SK-N-SH treated with all-trans-retinoic acid at 6 μM for 48 hours (cell line): ENCODE data around the gene TMEM39B.

ENCODE experiments used
- ATAC-seq: fragments of 200-7000 bp; cut with Tn5 transposase; 3 replicates; pipeline ENCODE4 v1.9.1; 2020; ENCODE audit warnings: mild to moderate bottlenecking, moderate library complexity
- ARNTL ChIP-seq: fragments of 450-650 bp; formaldehyde crosslinking; IDR thresholded peaks from 2 replicates; pipeline ENCODE4 v1.5.0; 2020; ENCODE audit warnings: low read depth, mild to moderate bottlenecking, moderate library complexity, borderline replicate concordance
- BACH2 ChIP-seq: fragments of 250-450 bp; sonication (Bioruptor Pico); IDR thresholded peaks from 2 replicates; pipeline ENCODE4 v1.9.0; 2021; ENCODE audit warnings: mild to moderate bottlenecking, borderline replicate concordance
- CSDC2 ChIP-seq: fragments of 250-450 bp; sonication (Bioruptor Pico); IDR thresholded peaks from 2 replicates; pipeline ENCODE4 v1.5.0; 2020; ENCODE audit warnings: mild to moderate bottlenecking, moderate library complexity
- ISL1 ChIP-seq: fragments of 250-450 bp; sonication (Bioruptor Pico); IDR thresholded peaks from 2 replicates; pipeline ENCODE4 v2.1.2; 2022; ENCODE audit warnings: mild to moderate bottlenecking, moderate library complexity
- OSR1 ChIP-seq: fragments of 250-450 bp; sonication (Bioruptor Pico); IDR thresholded peaks from 2 replicates; pipeline ENCODE4 v1.8.0; 2022; ENCODE audit warnings: moderate library complexity, mild to moderate bottlenecking, inconsistent platforms
- PPARA ChIP-seq: fragments of 250-450 bp; sonication (Bioruptor Pico); IDR thresholded peaks from 2 replicates; pipeline ENCODE4 v1.5.0; 2020; ENCODE audit warnings: mild to moderate bottlenecking, borderline replicate concordance
- SNAI2 ChIP-seq: fragments of 250-450 bp; sonication (Bioruptor Pico); IDR thresholded peaks from 2 replicates; pipeline ENCODE4 v1.5.0; 2020; ENCODE audit warnings: mild to moderate bottlenecking, moderate library complexity
- TCF4 ChIP-seq: fragments of 250-450 bp; sonication (Bioruptor Pico); IDR thresholded peaks from 2 replicates; pipeline ENCODE4 v1.8.0; 2021; ENCODE audit warnings: mild to moderate bottlenecking, moderate library complexity, borderline replicate concordance
- TOX ChIP-seq: fragments of 250-450 bp; sonication (Bioruptor Pico); IDR thresholded peaks from 2 replicates; pipeline ENCODE4 v1.8.0; 2021; ENCODE audit warnings: mild to moderate bottlenecking, moderate library complexity, borderline replicate concordance
- ZC3H10 ChIP-seq: fragments of 250-450 bp; sonication (Bioruptor Pico); IDR thresholded peaks from 2 replicates; pipeline ENCODE4 v1.5.1; 2021; ENCODE audit warnings: mild to moderate bottlenecking, moderate library complexity
- ZFP30 ChIP-seq: fragments of 450-650 bp; formaldehyde crosslinking; IDR thresholded peaks from 2 replicates; pipeline ENCODE4 v1.5.0; 2022; ENCODE audit warnings: mild to moderate bottlenecking, moderate library complexity
- ZNF565 ChIP-seq: fragments of 450-650 bp; formaldehyde crosslinking; conservative IDR thresholded peaks from 2 replicates; pipeline ENCODE4 v1.5.0; 2020; ENCODE audit warnings: low read depth, mild to moderate bottlenecking, moderate library complexity
- ZNF8 ChIP-seq: fragments of 450-650 bp; formaldehyde crosslinking; IDR thresholded peaks from 2 replicates; pipeline ENCODE4 v1.5.0; 2020; ENCODE audit warnings: mild to moderate bottlenecking, moderate library complexity
- TF ChIP-seq, protein P1 (sequence below): fragments of 250-450 bp; sonication (Bioruptor Pico); IDR thresholded peaks from 2 replicates; pipeline ENCODE4 v1.5.0; 2020; ENCODE audit warnings: mild to moderate bottlenecking, moderate library complexity
- TF ChIP-seq, protein P2 (sequence below): fragments of 250-450 bp; sonication (Bioruptor Pico); IDR thresholded peaks from 2 replicates; pipeline ENCODE4 v1.8.0; 2020; ENCODE audit warnings: mild to moderate bottlenecking, moderate library complexity, borderline replicate concordance
- TF ChIP-seq, protein P3 (sequence below): fragments of 250-450 bp; sonication (Bioruptor Pico); IDR thresholded peaks from 2 replicates; pipeline ENCODE4 v1.5.1; 2021; ENCODE audit warnings: mild to moderate bottlenecking, moderate library complexity
- TF ChIP-seq, protein P4 (sequence below): fragments of 250-450 bp; sonication (Bioruptor Pico); IDR thresholded peaks from 2 replicates; pipeline ENCODE4 v1.5.1; 2020; ENCODE audit warnings: low read depth, mild to moderate bottlenecking, moderate library complexity
- TF ChIP-seq, protein P5 (sequence below): fragments of 250-450 bp; sonication (Bioruptor Pico); IDR thresholded peaks from 2 replicates; pipeline ENCODE4 v1.8.0; 2021; ENCODE audit warnings: low read depth, mild to moderate bottlenecking, moderate library complexity, borderline replicate concordance

The TMEM39B gene

DNA sequence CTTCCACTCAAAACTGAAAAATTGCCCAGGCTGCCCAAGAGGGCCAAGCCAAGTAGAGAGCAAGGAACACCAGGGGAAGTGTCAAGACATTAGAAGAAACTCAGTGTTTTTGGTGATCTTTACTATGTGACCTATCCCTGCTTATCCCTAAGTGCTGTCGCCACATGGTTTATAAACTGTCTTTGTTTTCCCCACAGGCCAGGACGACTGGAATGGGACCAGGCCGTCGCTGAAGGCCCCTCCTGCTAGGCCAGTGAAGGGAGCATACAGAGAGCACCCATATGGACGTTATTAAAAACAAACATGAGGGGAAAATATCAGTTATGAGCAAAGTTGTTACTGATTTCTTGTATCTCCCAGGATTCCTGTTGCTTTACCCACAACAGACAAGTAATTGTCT, 30.4 kb upstream of the TMEM39B start (continued):
- TF ChIP-seq, protein P1, sequence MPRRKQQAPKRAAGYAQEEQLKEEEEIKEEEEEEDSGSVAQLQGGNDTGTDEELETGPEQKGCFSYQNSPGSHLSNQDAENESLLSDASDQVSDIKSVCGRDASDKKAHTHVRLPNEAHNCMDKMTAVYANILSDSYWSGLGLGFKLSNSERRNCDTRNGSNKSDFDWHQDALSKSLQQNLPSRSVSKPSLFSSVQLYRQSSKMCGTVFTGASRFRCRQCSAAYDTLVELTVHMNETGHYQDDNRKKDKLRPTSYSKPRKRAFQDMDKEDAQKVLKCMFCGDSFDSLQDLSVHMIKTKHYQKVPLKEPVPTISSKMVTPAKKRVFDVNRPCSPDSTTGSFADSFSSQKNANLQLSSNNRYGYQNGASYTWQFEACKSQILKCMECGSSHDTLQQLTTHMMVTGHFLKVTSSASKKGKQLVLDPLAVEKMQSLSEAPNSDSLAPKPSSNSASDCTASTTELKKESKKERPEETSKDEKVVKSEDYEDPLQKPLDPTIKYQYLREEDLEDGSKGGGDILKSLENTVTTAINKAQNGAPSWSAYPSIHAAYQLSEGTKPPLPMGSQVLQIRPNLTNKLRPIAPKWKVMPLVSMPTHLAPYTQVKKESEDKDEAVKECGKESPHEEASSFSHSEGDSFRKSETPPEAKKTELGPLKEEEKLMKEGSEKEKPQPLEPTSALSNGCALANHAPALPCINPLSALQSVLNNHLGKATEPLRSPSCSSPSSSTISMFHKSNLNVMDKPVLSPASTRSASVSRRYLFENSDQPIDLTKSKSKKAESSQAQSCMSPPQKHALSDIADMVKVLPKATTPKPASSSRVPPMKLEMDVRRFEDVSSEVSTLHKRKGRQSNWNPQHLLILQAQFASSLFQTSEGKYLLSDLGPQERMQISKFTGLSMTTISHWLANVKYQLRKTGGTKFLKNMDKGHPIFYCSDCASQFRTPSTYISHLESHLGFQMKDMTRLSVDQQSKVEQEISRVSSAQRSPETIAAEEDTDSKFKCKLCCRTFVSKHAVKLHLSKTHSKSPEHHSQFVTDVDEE = no peak
- TF ChIP-seq SNAI2 (CRISPR knock-in tag) = no peak
- TF ChIP-seq, protein P2, sequence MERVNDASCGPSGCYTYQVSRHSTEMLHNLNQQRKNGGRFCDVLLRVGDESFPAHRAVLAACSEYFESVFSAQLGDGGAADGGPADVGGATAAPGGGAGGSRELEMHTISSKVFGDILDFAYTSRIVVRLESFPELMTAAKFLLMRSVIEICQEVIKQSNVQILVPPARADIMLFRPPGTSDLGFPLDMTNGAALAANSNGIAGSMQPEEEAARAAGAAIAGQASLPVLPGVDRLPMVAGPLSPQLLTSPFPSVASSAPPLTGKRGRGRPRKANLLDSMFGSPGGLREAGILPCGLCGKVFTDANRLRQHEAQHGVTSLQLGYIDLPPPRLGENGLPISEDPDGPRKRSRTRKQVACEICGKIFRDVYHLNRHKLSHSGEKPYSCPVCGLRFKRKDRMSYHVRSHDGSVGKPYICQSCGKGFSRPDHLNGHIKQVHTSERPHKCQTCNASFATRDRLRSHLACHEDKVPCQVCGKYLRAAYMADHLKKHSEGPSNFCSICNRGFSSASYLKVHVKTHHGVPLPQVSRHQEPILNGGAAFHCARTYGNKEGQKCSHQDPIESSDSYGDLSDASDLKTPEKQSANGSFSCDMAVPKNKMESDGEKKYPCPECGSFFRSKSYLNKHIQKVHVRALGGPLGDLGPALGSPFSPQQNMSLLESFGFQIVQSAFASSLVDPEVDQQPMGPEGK (CRISPR knock-in tag) = no peak

DNA sequence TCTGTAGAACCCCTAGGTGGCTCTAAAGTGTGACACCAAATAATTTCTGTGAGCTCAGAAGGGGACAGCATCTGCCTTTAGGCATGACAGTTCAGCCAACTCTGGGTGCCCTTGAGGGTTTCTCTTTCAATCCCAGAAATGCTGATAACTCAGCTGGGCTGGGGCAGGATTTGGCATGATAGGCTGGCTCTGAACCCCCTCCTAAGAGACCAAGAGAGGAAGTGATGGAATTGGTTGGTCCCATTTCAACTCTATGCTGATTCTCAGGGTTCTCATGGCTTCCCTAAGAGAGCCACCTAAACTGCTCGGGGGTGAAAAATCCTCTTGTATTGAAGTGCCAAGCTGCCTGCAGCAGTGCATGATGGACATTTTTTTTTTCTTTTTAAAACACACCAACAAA, 28.5 kb upstream of the TMEM39B start:
- TF ChIP-seq, protein P3, sequence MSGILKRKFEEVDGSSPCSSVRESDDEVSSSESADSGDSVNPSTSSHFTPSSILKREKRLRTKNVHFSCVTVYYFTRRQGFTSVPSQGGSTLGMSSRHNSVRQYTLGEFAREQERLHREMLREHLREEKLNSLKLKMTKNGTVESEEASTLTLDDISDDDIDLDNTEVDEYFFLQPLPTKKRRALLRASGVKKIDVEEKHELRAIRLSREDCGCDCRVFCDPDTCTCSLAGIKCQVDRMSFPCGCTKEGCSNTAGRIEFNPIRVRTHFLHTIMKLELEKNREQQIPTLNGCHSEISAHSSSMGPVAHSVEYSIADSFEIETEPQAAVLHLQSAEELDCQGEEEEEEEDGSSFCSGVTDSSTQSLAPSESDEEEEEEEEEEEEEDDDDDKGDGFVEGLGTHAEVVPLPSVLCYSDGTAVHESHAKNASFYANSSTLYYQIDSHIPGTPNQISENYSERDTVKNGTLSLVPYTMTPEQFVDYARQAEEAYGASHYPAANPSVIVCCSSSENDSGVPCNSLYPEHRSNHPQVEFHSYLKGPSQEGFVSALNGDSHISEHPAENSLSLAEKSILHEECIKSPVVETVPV (CRISPR knock-in tag) = no peak
- TF ChIP-seq ARNTL (no peak), TCF4 (CRISPR knock-in tag) (no peak), SNAI2 (CRISPR knock-in tag) (no peak), TOX (CRISPR knock-in tag) (no peak)
- TF ChIP-seq, all 23 proteins: peak for 0
- ATAC-seq = no peak

DNA sequence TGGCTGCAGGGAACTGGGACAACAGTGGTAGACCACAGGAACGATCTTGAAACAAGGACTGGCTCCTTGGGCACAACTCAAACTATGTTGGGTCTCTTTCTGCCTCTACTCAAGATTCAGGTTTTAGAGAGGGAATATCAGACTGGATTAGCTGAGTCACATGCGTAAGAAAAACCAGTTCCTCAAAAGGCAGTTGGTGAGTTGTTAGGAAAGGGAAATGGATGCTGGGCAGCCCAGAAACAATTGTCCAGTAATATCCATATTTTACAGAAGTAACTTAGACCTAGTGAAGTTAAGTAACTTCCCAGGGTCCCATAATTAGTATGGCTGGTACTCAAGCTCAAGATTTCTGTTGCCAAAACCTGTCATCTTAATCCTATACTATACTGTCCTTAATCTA, 27.0 kb upstream of the TMEM39B start:
- TF ChIP-seq OSR1 (CRISPR knock-in tag) (no peak), ZC3H10 (CRISPR knock-in tag) (no peak), SNAI2 (CRISPR knock-in tag) (no peak), ARNTL (no peak)
- TF ChIP-seq, protein P4, sequence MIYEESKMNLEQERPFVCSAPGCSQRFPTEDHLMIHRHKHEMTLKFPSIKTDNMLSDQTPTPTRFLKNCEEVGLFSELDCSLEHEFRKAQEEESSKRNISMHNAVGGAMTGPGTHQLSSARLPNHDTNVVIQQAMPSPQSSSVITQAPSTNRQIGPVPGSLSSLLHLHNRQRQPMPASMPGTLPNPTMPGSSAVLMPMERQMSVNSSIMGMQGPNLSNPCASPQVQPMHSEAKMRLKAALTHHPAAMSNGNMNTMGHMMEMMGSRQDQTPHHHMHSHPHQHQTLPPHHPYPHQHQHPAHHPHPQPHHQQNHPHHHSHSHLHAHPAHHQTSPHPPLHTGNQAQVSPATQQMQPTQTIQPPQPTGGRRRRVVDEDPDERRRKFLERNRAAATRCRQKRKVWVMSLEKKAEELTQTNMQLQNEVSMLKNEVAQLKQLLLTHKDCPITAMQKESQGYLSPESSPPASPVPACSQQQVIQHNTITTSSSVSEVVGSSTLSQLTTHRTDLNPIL (CRISPR knock-in tag) = no peak
- ATAC-seq = no peak

DNA sequence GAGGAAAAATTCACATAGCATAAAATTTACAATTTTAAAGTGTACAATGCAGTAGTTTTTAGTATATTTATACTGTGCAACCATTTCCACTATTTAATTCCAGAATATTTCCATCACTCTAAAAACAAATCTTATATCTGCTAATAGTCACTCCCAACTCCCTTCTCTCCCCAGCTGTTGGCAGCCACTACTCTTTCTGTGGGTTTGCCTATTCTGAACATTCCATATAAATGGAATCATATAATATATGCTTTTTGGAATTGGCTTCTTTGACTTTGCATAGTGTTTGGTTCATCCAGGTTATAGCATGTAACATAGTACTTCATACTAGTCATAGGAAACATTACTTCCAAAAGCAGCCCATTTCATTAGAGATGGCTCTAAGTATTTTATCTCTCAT, 25.0 kb upstream of the TMEM39B start:
- no peak; the same call in 1 of the 3 replicates for ATAC-seq

More for the DNA sequence above, 25.0 kb upstream of the TMEM39B start:
- TF ChIP-seq ZNF8 = no peak
- no peak for TF ChIP-seq CSDC2 (CRISPR knock-in tag)
- TF ChIP-seq, protein P2 (CRISPR knock-in tag) = no peak
- TF ChIP-seq, protein P1 = no peak
- no peak for TF ChIP-seq ARNTL
- no peak for TF ChIP-seq ISL1 (CRISPR knock-in tag)
- TF ChIP-seq, protein P5, sequence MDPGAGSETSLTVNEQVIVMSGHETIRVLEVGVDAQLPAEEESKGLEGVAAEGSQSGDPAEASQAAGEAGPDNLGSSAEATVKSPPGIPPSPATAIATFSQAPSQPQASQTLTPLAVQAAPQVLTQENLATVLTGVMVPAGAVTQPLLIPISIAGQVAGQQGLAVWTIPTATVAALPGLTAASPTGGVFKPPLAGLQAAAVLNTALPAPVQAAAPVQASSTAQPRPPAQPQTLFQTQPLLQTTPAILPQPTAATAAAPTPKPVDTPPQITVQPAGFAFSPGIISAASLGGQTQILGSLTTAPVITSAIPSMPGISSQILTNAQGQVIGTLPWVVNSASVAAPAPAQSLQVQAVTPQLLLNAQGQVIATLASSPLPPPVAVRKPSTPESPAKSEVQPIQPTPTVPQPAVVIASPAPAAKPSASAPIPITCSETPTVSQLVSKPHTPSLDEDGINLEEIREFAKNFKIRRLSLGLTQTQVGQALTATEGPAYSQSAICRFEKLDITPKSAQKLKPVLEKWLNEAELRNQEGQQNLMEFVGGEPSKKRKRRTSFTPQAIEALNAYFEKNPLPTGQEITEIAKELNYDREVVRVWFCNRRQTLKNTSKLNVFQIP (CRISPR knock-in tag) = no peak
- TF ChIP-seq BACH2 (CRISPR knock-in tag) = no peak
- no peak for TF ChIP-seq TOX (CRISPR knock-in tag)
- no peak for TF ChIP-seq PPARA
- TF ChIP-seq, protein P3 (CRISPR knock-in tag) = no peak
- TF ChIP-seq ZFP30 (CRISPR knock-in tag) = no peak
- TF ChIP-seq ZNF565 (CRISPR knock-in tag) = no peak
